ENCODE data around the gene SLC7A1. TPM values are rescaled to one million over a fixed set of nuclear protein-coding genes. Genes with fewer than 3 reads are reported as not detected.
A peak's percentile ranks its signal among the peaks of the same experiment; 100 is the strongest.

SLC7A1 gene
- total and polyA plus RNA-seq, 2 of the 13 experiments (the other 11 are each of a cell fraction or from before 2014, with no cell fraction given): 14.5 to 15.3 TPM

DNA sequence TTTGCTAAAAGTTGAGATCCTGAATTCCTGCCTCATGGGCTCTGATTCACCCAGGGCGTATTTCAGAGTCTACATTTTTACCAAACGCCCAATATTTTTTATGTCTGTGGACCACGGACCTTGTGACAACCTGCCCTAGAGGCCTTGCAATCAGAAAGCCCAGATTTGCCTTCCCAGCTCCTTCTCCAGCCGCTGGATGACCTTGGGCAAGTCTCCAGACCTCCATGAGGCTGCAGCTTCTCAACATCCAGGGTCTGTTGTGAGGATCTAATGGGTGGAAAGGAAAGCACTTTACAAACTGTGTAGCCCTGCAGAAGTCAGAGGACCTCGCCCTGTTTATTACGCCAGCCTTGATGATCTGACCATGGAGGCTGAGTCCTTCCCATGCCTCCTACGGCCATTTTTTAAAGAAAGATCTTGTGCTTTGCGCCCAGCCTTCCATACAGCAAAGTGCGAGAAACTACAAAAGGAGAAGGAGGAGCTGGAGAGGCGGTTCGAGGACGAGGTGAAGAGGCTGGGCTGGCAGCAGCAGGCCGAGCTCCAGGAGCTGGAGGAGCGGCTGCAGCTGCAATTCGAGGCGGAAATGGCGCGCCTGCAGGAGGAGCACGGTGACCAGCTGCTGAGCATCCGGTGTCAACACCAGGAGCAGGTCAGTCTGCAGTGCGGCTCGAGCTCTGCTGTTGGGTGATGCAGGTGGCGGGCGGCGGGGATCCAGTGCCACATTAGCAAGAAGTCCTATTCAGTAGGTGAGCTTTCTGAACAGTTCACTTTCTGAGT is 115.6 kb downstream of the SLC7A1 start:
- Histone ChIP-seq H4K20me1 (ENCODE audit: insufficient read depth, low read length) (no peaks in the 10 kb centered on the region; the same call in 1 of the 2 replicates), H3K9me3 (ENCODE audit: low read length) (no peaks in the 10 kb centered on the region), H3K36me3 (replicated peaks in 1 of 2; ENCODE audit: control insufficient read depth in 1 of 2, insufficient read depth in 2 of 2, low read length in 2 of 2) (no peaks in the 10 kb centered on the region), H3K4me3 (replicated peaks in 1 of 3; ENCODE audit: insufficient read depth in 1 of 3, low read depth in 2 of 3, low read length in 3 of 3) (no peak overlapping the region), H3K27ac (ENCODE audit: extremely low read length, insufficient read depth, low read length) (no peak overlapping the region), H3K9ac (ENCODE audit: insufficient read depth, low read depth, low read length) (no peak overlapping the region), H3K27me3 (ENCODE audit: control insufficient read depth in 1 of 2, insufficient read depth in 2 of 2, low read length in 2 of 2) (peaks cover 2 to 51% of the 10 kb centered on the region in 2 experiments; a peak in 4 of 5 replicates), H2AFZ (ENCODE audit: low read length) (no peak overlapping the region), H3K79me2 (ENCODE audit: insufficient read depth, low read length) (no peaks in the 10 kb centered on the region), H3K4me2 (ENCODE audit: low read depth, low read length) (no peak overlapping the region), H3K4me1 (ENCODE audit: insufficient read depth, low read length) (no peaks in the 10 kb centered on the region)
- POLR2A ChIA-PET: no interaction called here
- DNase-seq (ENCODE audit: low spot score) (no peak), FAIRE-seq (no peak), ATAC-seq (peak; percentile 43; the same call in 2 of the 3 replicates)
- intact Hi-C loops (cut with micrococcal nuclease; ENCODE audit: unreplicated experiment) (no loop called here), in situ Hi-C loops (cut with HindIII; ENCODE audit: extremely low pct_ligation_motif_present, low pct_unique_long_range_greater_than_20kb) (no loop called here)
- WGBS (ENCODE audit: low lambda C conversion rate): 41% methylated on average over 16 of the region's 25 CpGs
- TF ChIP-seq, protein P1, sequence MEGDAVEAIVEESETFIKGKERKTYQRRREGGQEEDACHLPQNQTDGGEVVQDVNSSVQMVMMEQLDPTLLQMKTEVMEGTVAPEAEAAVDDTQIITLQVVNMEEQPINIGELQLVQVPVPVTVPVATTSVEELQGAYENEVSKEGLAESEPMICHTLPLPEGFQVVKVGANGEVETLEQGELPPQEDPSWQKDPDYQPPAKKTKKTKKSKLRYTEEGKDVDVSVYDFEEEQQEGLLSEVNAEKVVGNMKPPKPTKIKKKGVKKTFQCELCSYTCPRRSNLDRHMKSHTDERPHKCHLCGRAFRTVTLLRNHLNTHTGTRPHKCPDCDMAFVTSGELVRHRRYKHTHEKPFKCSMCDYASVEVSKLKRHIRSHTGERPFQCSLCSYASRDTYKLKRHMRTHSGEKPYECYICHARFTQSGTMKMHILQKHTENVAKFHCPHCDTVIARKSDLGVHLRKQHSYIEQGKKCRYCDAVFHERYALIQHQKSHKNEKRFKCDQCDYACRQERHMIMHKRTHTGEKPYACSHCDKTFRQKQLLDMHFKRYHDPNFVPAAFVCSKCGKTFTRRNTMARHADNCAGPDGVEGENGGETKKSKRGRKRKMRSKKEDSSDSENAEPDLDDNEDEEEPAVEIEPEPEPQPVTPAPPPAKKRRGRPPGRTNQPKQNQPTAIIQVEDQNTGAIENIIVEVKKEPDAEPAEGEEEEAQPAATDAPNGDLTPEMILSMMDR (CRISPR knock-in tag; IDR thresholded peaks at IDR 0.05): 0 out of 2 replicates have a peak, but pooled peaks have one; percentile 17
- no peak for TF ChIP-seq STAT5B (CRISPR knock-in tag; IDR thresholded peaks at IDR 0.05)
- 0 out of 2 replicates have a peak, but pooled peaks have one; percentile 45 for TF ChIP-seq ZNF263 (CRISPR knock-in tag; IDR thresholded peaks at IDR 0.05)
- TF ChIP-seq GABPA (IDR thresholded peaks at IDR 0.05; ENCODE audit: low read depth, low read length): no peak
- 0 out of 2 replicates have a peak, but pooled peaks have one; percentile 14 for TF ChIP-seq GABPA (CRISPR knock-in tag; IDR thresholded peaks at IDR 0.05; ENCODE audit: low read depth)
- CTCF ChIA-PET (ENCODE audit: low intra/inter-chr PET ratio, low total read pairs): no interaction called here
- no TSS peak for BruUV-seq (replicated peaks)

DNA sequence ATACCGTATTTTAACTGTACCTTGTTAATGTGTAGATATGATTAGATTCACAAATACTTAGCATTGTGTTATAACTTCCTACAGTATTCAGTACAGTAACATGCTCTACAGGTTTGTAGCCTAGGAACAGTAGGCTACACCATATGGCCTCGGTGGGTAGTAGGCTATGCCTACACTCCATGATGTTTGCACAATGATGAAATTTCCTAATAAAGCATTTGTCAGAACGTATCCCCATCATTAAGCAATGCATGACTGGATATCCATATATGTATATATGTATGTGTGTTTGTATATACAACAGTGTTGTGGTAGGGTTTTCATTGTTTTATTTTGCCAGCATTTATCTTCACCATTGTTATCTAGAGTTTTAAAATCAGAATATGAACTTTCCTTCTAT is 119.4 kb downstream of the SLC7A1 start:
- Histone ChIP-seq H3K79me2 (ENCODE audit: insufficient read depth, low read length) (no peaks in the 10 kb centered on the region), H2AFZ (ENCODE audit: low read length) (no peak overlapping the region), H3K9ac (ENCODE audit: insufficient read depth, low read depth, low read length) (no peak overlapping the region), H3K27ac (ENCODE audit: extremely low read length, insufficient read depth, low read length) (no peak overlapping the region), H3K4me3 (replicated peaks in 1 of 3; ENCODE audit: insufficient read depth in 1 of 3, low read depth in 2 of 3, low read length in 3 of 3) (no peak overlapping the region), H3K4me1 (ENCODE audit: insufficient read depth, low read length) (no peaks in the 10 kb centered on the region), H3K9me3 (ENCODE audit: low read length) (no peaks in the 10 kb centered on the region), H3K27me3 (ENCODE audit: control insufficient read depth in 1 of 2, insufficient read depth in 2 of 2, low read length in 2 of 2) (peaks cover 2 to 19% of the 10 kb centered on the region in 2 experiments; a peak in 3 of 5 replicates), H3K36me3 (replicated peaks in 1 of 2; ENCODE audit: control insufficient read depth in 1 of 2, insufficient read depth in 2 of 2, low read length in 2 of 2) (no peaks in the 10 kb centered on the region), H4K20me1 (ENCODE audit: insufficient read depth, low read length) (no peaks in the 10 kb centered on the region; the same call in 1 of the 2 replicates), H3K4me2 (ENCODE audit: low read depth, low read length) (no peak overlapping the region)
- ATAC-seq: no peak
- intact Hi-C loops (cut with micrococcal nuclease; ENCODE audit: unreplicated experiment) (no loop called here), in situ Hi-C loops (cut with HindIII; ENCODE audit: extremely low pct_ligation_motif_present, low pct_unique_long_range_greater_than_20kb) (no loop called here)
- CTCF ChIA-PET (ENCODE audit: low intra/inter-chr PET ratio, low total read pairs): no interaction called here
- 0% methylated on average over 3 of the region's 3 CpGs for WGBS (ENCODE audit: low lambda C conversion rate)
- no peak for DNase-seq (ENCODE audit: low spot score)
- no peak for FAIRE-seq
- BruUV-seq (replicated peaks): no TSS peak
- POLR2A ChIA-PET: no interaction called here
- TF ChIP-seq DNMT1 (CRISPR knock-in tag; IDR thresholded peaks at IDR 0.05): no peak
- TF ChIP-seq, protein P2, sequence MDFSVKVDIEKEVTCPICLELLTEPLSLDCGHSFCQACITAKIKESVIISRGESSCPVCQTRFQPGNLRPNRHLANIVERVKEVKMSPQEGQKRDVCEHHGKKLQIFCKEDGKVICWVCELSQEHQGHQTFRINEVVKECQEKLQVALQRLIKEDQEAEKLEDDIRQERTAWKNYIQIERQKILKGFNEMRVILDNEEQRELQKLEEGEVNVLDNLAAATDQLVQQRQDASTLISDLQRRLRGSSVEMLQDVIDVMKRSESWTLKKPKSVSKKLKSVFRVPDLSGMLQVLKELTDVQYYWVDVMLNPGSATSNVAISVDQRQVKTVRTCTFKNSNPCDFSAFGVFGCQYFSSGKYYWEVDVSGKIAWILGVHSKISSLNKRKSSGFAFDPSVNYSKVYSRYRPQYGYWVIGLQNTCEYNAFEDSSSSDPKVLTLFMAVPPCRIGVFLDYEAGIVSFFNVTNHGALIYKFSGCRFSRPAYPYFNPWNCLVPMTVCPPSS (IDR thresholded peaks at IDR 0.05): no peak
- TF ChIP-seq ZFP82 (CRISPR knock-in tag; IDR thresholded peaks at IDR 0.05; ENCODE audit: borderline replicate concordance): no peak
- TF ChIP-seq ZNF326 (CRISPR knock-in tag; IDR thresholded peaks at IDR 0.05; ENCODE audit: borderline replicate concordance): no peak
- TF ChIP-seq, protein P3, sequence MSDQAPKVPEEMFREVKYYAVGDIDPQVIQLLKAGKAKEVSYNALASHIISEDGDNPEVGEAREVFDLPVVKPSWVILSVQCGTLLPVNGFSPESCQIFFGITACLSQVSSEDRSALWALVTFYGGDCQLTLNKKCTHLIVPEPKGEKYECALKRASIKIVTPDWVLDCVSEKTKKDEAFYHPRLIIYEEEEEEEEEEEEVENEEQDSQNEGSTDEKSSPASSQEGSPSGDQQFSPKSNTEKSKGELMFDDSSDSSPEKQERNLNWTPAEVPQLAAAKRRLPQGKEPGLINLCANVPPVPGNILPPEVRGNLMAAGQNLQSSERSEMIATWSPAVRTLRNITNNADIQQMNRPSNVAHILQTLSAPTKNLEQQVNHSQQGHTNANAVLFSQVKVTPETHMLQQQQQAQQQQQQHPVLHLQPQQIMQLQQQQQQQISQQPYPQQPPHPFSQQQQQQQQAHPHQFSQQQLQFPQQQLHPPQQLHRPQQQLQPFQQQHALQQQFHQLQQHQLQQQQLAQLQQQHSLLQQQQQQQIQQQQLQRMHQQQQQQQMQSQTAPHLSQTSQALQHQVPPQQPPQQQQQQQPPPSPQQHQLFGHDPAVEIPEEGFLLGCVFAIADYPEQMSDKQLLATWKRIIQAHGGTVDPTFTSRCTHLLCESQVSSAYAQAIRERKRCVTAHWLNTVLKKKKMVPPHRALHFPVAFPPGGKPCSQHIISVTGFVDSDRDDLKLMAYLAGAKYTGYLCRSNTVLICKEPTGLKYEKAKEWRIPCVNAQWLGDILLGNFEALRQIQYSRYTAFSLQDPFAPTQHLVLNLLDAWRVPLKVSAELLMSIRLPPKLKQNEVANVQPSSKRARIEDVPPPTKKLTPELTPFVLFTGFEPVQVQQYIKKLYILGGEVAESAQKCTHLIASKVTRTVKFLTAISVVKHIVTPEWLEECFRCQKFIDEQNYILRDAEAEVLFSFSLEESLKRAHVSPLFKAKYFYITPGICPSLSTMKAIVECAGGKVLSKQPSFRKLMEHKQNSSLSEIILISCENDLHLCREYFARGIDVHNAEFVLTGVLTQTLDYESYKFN (CRISPR knock-in tag; conservative IDR thresholded peaks at IDR 0.05): no peak
- TF ChIP-seq ZNF780A (CRISPR knock-in tag; IDR thresholded peaks at IDR 0.05): no peak
- no peak for TF ChIP-seq KAT8 (CRISPR knock-in tag; IDR thresholded peaks at IDR 0.05)
